DND-41 (cell line): ENCODE data around the gene INMT.

Experiments
- CTCF ChIP-seq: IDR thresholded peaks from 2 replicates; pipeline ENCODE4 v1.5.1; 2012; ENCODE audit warnings: borderline replicate concordance, low read length, moderate library complexity, mild to moderate bottlenecking; ENCODE audit not compliant: poor library complexity, severe bottlenecking; ENCODE audit errors: extremely low read depth
- EZH2 ChIP-seq: IDR thresholded peaks from 3 replicates; pipeline ENCODE4 v1.6.1; 2012; ENCODE audit warnings: borderline replicate concordance, low read depth, mild to moderate bottlenecking, moderate library complexity, low read length, inconsistent platforms; ENCODE audit not compliant: severe bottlenecking

- TF ChIP-seq CTCF = no peak
- no peak for TF ChIP-seq EZH2
Measured at GRCh38 chr7:30750683-30751650, 968 bp upstream of the INMT start.
